MM.1S (cell line): ENCODE results near the gene CDH4.

Experiments used
- DNase-seq: peaks from one replicate; pipeline ENCODE4 v3.0.0-alpha.2; 2015
- H2AFZ ChIP-seq: fragments of 300-600 bp; sonication (generic); 2 replicates; pipeline ENCODE4 v1.6.0; 2016; ENCODE audit warnings: antibody characterized with exemption, low read length
- H3F3A ChIP-seq: fragments of 300-600 bp; sonication (generic); 2 replicates; pipeline ENCODE4 v1.6.1; 2016; ENCODE audit warnings: mild to moderate bottlenecking, antibody characterized with exemption, low read length, moderate library complexity, mixed read lengths; ENCODE audit not compliant: insufficient read depth
- H3K27ac ChIP-seq: fragments of 300-600 bp; sonication (generic); 2 replicates; pipeline ENCODE4 v1.5.1; 2016; ENCODE audit warnings: mild to moderate bottlenecking, low read length
- H3K27me3 ChIP-seq: fragments of 300-600 bp; sonication (generic); replicated peaks from 2 replicates; pipeline ENCODE4 v1.6.0; 2016; ENCODE audit warnings: low read length; ENCODE audit not compliant: insufficient read depth
- H3K36me3 ChIP-seq: fragments of 300-600 bp; sonication (generic); replicated peaks from 2 replicates; pipeline ENCODE4 v1.6.1; 2016; ENCODE audit warnings: mild to moderate bottlenecking, low read length, mixed read lengths; ENCODE audit not compliant: insufficient read depth
- H3K4me1 ChIP-seq: fragments of 300-600 bp; sonication (generic); 2 replicates; pipeline ENCODE4 v1.6.1; 2016; ENCODE audit warnings: low read length, mixed read lengths
- H3K4me2 ChIP-seq: fragments of 300-600 bp; sonication (generic); 2 replicates; pipeline ENCODE4 v1.6.0; 2016; ENCODE audit warnings: low read depth, low read length
- H3K4me3 ChIP-seq: fragments of 300-600 bp; sonication (generic); 2 replicates; pipeline ENCODE4 v1.5.1; 2016; ENCODE audit warnings: low read length, mixed read lengths
- H3K79me2 ChIP-seq: fragments of 300-600 bp; sonication (generic); 2 replicates; pipeline ENCODE4 v1.6.1; 2016; ENCODE audit warnings: mixed run types, low read length, mixed read lengths
- H3K9ac ChIP-seq: fragments of 300-600 bp; sonication (generic); 2 replicates; pipeline ENCODE4 v1.6.1; 2016; ENCODE audit warnings: low read length, mixed read lengths
- H3K9me2 ChIP-seq: fragments of 300-600 bp; sonication (generic); replicated peaks from 2 replicates; pipeline ENCODE4 v1.6.1; 2016; ENCODE audit warnings: mild to moderate bottlenecking, low read length, mixed read lengths; ENCODE audit not compliant: insufficient read depth
- H3K9me3 ChIP-seq: fragments of 300-600 bp; sonication (generic); replicated peaks from 2 replicates; pipeline ENCODE4 v1.6.1; 2016; ENCODE audit warnings: mild to moderate bottlenecking, low read length, mixed read lengths; ENCODE audit not compliant: insufficient read depth
- H4K20me1 ChIP-seq: fragments of 300-600 bp; sonication (generic); 2 replicates; pipeline ENCODE4 v1.6.1; 2016; ENCODE audit warnings: mild to moderate bottlenecking, low read length, moderate library complexity, mixed read lengths; ENCODE audit not compliant: insufficient read depth
- CTCF ChIP-seq: fragments of 300-600 bp; sonication (generic); IDR thresholded peaks from 2 replicates; pipeline ENCODE4 v1.5.1; 2016; ENCODE audit warnings: antibody characterized with exemption, low read length, mixed read lengths
- EZH2 ChIP-seq: fragments of 300-600 bp; sonication (generic); optimal IDR thresholded peaks from 2 replicates; pipeline ENCODE3; 2017; ENCODE audit warnings: low read depth, mild to moderate bottlenecking, antibody characterized with exemption, low read length, mixed read lengths
- EZH2phosphoT487 ChIP-seq: fragments of 300-600 bp; sonication (generic); IDR thresholded peaks from 2 replicates; pipeline ENCODE4 v1.6.1; 2018; ENCODE audit warnings: antibody characterized with exemption, low read length

Gene CDH4

GRCh38 chr20:61808447-61808846 is 556.4 kb downstream of the CDH4 start:
- TF ChIP-seq EZH2phosphoT487 (no peak), EZH2 (no peak), CTCF (no peak)
- Histone ChIP-seq H3K27me3 (peaks cover 99% of the 10 kb centered on the region), H3K9me3 (no peaks in the 10 kb centered on the region), H2AFZ (no peak overlapping the region), H3K4me1 (no peaks in the 10 kb centered on the region), H3K79me2 (no peaks in the 10 kb centered on the region), H3K36me3 (no peaks in the 10 kb centered on the region), H3K4me3 (no peak overlapping the region), H3K4me2 (no peak overlapping the region), H4K20me1 (no peaks in the 10 kb centered on the region), H3K9ac (no peak overlapping the region), H3K9me2 (no peaks in the 10 kb centered on the region), H3F3A (no peaks in the 10 kb centered on the region), H3K27ac (no peak overlapping the region)
- no peak for DNase-seq

- Histone ChIP-seq H3K9me3 (no peaks in the 10 kb centered on the region), H3K27me3 (peaks cover 99% of the 10 kb centered on the region)
These were observed 557.1 kb downstream of the CDH4 start for GRCh38 chr20:61809006-61809770.

GRCh38 chr20:61810066-61810737 is 558.1 kb downstream of the CDH4 start:
- Histone ChIP-seq H3K9me2 (no peaks in the 10 kb centered on the region), H3K9ac (no peak overlapping the region), H3K9me3 (no peaks in the 10 kb centered on the region), H3F3A (no peaks in the 10 kb centered on the region), H3K36me3 (no peaks in the 10 kb centered on the region), H3K4me2 (no peak overlapping the region), H3K27me3 (peaks cover 99% of the 10 kb centered on the region), H3K79me2 (no peaks in the 10 kb centered on the region), H4K20me1 (no peaks in the 10 kb centered on the region), H3K4me3 (no peak overlapping the region), H3K4me1 (no peaks in the 10 kb centered on the region), H2AFZ (no peak overlapping the region), H3K27ac (no peak overlapping the region)
- TF ChIP-seq CTCF (no peak), EZH2 (no peak), EZH2phosphoT487 (no peak)
- DNase-seq: no peak

More at GRCh38 chr20:61809006-61809770, 557.1 kb downstream of the CDH4 start:
- no peak overlapping the region for H3K4me2 ChIP-seq
- H3K36me3 ChIP-seq: no peaks in the 10 kb centered on the region
- H3K9ac ChIP-seq: no peak overlapping the region
- H3F3A ChIP-seq: no peaks in the 10 kb centered on the region
- H3K79me2 ChIP-seq: no peaks in the 10 kb centered on the region
- H2AFZ ChIP-seq: no peak overlapping the region
- H3K9me2 ChIP-seq: no peaks in the 10 kb centered on the region
- H3K27ac ChIP-seq: no peak overlapping the region
- no peak for DNase-seq
- no peaks in the 10 kb centered on the region for H3K4me1 ChIP-seq
- H3K4me3 ChIP-seq: no peak overlapping the region
- H4K20me1 ChIP-seq: no peaks in the 10 kb centered on the region
- TF ChIP-seq EZH2: no peak
- no peak for TF ChIP-seq CTCF
